Liver (tissue), 3 donors: ENCODE measurements around the gene MKS1.

Experiments used
- ATF3 ChIP-seq: IDR thresholded peaks from 2 replicates; pipeline ENCODE4 v1.6.1; 2016; ENCODE audit warnings: antibody characterized with exemption
- CTCF ChIP-seq: fragments of 150-350 bp; IDR thresholded peaks from 2 replicates; pipeline ENCODE4 v1.5.1; 2017; ENCODE audit warnings: improper control_type of control experiment, low read depth, low read length; ENCODE audit not compliant: missing input control
- EGR1 ChIP-seq, 2 donors: IDR thresholded peaks; 2 replicates each; pipeline ENCODE4 v1.6.1; 2016 to 2018; ENCODE audit warnings: antibody characterized with exemption in 2 of 2, low read depth in 2 of 2
- GABPA ChIP-seq, 2 donors: IDR thresholded peaks in 1 of 2; conservative IDR thresholded peaks in 1 of 2; 2 replicates each; pipeline ENCODE4 v1.6.1; 2016; ENCODE audit warnings: antibody characterized with exemption in 2 of 2, mild to moderate bottlenecking in 1 of 2, moderate library complexity in 1 of 2
- JUND ChIP-seq, 2 donors: IDR thresholded peaks; 2 replicates each; pipeline ENCODE4 v1.6.1; 2016; ENCODE audit warnings: antibody characterized with exemption in 2 of 2
- MAX ChIP-seq: IDR thresholded peaks from 2 replicates; pipeline ENCODE4 v1.6.1; 2016; ENCODE audit warnings: antibody characterized with exemption
- RAD21 ChIP-seq, 2 donors: IDR thresholded peaks; 2 replicates each; pipeline ENCODE4 v1.6.1; 2016; ENCODE audit warnings: antibody characterized with exemption in 2 of 2, mild to moderate bottlenecking in 2 of 2
- REST ChIP-seq: IDR thresholded peaks from 2 replicates; pipeline ENCODE4 v1.6.1; 2016; ENCODE audit warnings: antibody characterized with exemption, mild to moderate bottlenecking
- SP1 ChIP-seq: IDR thresholded peaks from 2 replicates; pipeline ENCODE4 v1.6.1; 2018; ENCODE audit warnings: antibody characterized with exemption, mild to moderate bottlenecking
- TAF1 ChIP-seq: conservative IDR thresholded peaks from 2 replicates; pipeline ENCODE4 v1.6.1; 2016; ENCODE audit warnings: antibody characterized with exemption, mild to moderate bottlenecking
- YY1 ChIP-seq: IDR thresholded peaks from 2 replicates; pipeline ENCODE4 v1.6.1; 2016; ENCODE audit warnings: antibody characterized with exemption, mild to moderate bottlenecking
- ZBTB33 ChIP-seq: IDR thresholded peaks from 2 replicates; pipeline ENCODE4 v1.6.1; 2016; ENCODE audit warnings: antibody characterized with exemption
- donor health status: healthy.
- donor health status: healthy.

- TF ChIP-seq SP1 (no peak), CTCF (peak; percentile 33), MAX (no peak), EGR1 (IDR thresholded peaks at IDR 0.05; ENCODE audit: low read depth in 2 of 2) (no peak), ATF3 (no peak), GABPA (IDR thresholded peaks at IDR 0.05 in 1 of 2, conservative IDR thresholded peaks at IDR 0.05 in 1 of 2) (no peak), REST (peak; percentile 60), ZBTB33 (no peak), TAF1 (no peak), JUND (IDR thresholded peaks at IDR 0.05) (no peak), RAD21 (IDR thresholded peaks at IDR 0.05) (peak; percentile 49 to 64), YY1 (no peak)
Measured at GRCh38 chr17:58172369-58173071, 46.5 kb downstream of the MKS1 start.
